Endothelial cell of umbilical vein (primary cell): ENCODE data around the gene TBC1D8. TPM values are rescaled to one million over a fixed set of nuclear protein-coding genes. Genes with fewer than 3 reads are reported as not detected.
A peak's percentile ranks its signal among the peaks of the same experiment; 100 is the strongest.

Experiments
- BruUV-seq: library from RNA; stranded (reverse); fragments of 400-500 nt; replicated peaks from 2 replicates; lab custom pipeline; 2021; lab: Mats Ljungman, UMichigan
- CTCF ChIA-PET: fragments of 300-600, 350-600 bp; sonication (Branson Sonifier 250); formaldehyde crosslinking; loops from one replicate; lab custom pipeline; 2021; ENCODE audit warnings: antibody characterized with exemption, inconsistent platforms; lab: Charles Lee
- POLR2A ChIA-PET: fragments of 300-600, 350-600 bp; sonication (Branson Sonifier 250); formaldehyde crosslinking; loops from one replicate; lab custom pipeline; 2021; ENCODE audit warnings: antibody characterized with exemption, inconsistent platforms; lab: Charles Lee
- DNase-seq: peaks from one replicate; pipeline ENCODE4 v3.0.0-alpha.2; 2011; ENCODE audit warnings: low read depth, low spot score
- FAIRE-seq: peaks from 2 replicates; lab custom pipeline; 2011; peaks lifted over from hg19 to GRCh38; lab: Jason Lieb, UNC
- H2AFZ ChIP-seq: 2 replicates; pipeline ENCODE4 v1.6.0; 2012; ENCODE audit warnings: low read depth, low read length, control low read depth, inconsistent platforms
- H3K27ac ChIP-seq: 2 replicates; pipeline ENCODE4 v1.5.1; 2011; ENCODE audit warnings: low read depth, mild to moderate bottlenecking, control low read depth, low read length, moderate library complexity; ENCODE audit not compliant: insufficient read depth
- H3K27me3 ChIP-seq, 2 experiments: 2 replicates each; pipeline versions ENCODE4 v1.6.0 to v1.6.1; 2011; ENCODE audit warnings: low read length in 2 of 2, mixed read lengths in 1 of 2; ENCODE audit not compliant: control insufficient read depth in 2 of 2, insufficient read depth in 2 of 2
- H3K36me3 ChIP-seq, 2 experiments: 2 replicates in 1 of 2; 3 replicates in 1 of 2; pipeline ENCODE4 v1.5.1; 2011; ENCODE audit warnings: low read length in 2 of 2, mild to moderate bottlenecking in 1 of 2, moderate library complexity in 1 of 2; ENCODE audit not compliant: control insufficient read depth in 2 of 2, insufficient read depth in 2 of 2; ENCODE audit errors: extremely low read depth in 1 of 2
- H3K4me1 ChIP-seq: 3 replicates; pipeline ENCODE4 v1.5.1; 2011; ENCODE audit warnings: mild to moderate bottlenecking, low read length; ENCODE audit not compliant: control insufficient read depth, insufficient read depth; ENCODE audit errors: extremely low read depth
- H3K4me2 ChIP-seq: 2 replicates; pipeline ENCODE4 v1.6.1; 2011; ENCODE audit warnings: low read length, control low read depth, mixed read lengths; ENCODE audit not compliant: insufficient read depth
- H3K4me3 ChIP-seq, 3 experiments: fragments of 200-600 bp in 1 of 3; sonication (generic), shearing (Covaris generic) in 1 of 3; replicated peaks in 1 of 3; 2 replicates each; pipeline ENCODE4 v1.5.1; 2011 to 2016; ENCODE audit warnings: control low read depth in 3 of 3, low read length in 3 of 3, mild to moderate bottlenecking in 2 of 3, inconsistent platforms in 1 of 3, low read depth in 1 of 3, moderate library complexity in 1 of 3; ENCODE audit not compliant: insufficient read depth in 1 of 3
- H3K79me2 ChIP-seq: 2 replicates; pipeline ENCODE4 v1.6.0; 2012; ENCODE audit warnings: low read length, inconsistent platforms; ENCODE audit not compliant: control insufficient read depth, insufficient read depth
- H3K9ac ChIP-seq: replicated peaks from 2 replicates; pipeline ENCODE3; 2011; ENCODE audit warnings: low read length, control low read depth; ENCODE audit not compliant: insufficient read depth; ENCODE audit errors: extremely low read depth
- H3K9me1 ChIP-seq: replicated peaks from 3 replicates; pipeline ENCODE4 v1.6.0; 2011; ENCODE audit warnings: mild to moderate bottlenecking, low read length; ENCODE audit not compliant: control insufficient read depth, insufficient read depth; ENCODE audit errors: extremely low read depth
- H3K9me3 ChIP-seq: replicated peaks from 2 replicates; pipeline ENCODE4 v1.5.1; 2012; ENCODE audit warnings: low read length, inconsistent platforms; ENCODE audit not compliant: control insufficient read depth, insufficient read depth
- H4K20me1 ChIP-seq: replicated peaks from 2 replicates; pipeline ENCODE3; 2011; ENCODE audit warnings: mild to moderate bottlenecking, low read length; ENCODE audit not compliant: control insufficient read depth, insufficient read depth; ENCODE audit errors: extremely low read depth
- GATA2 ChIP-seq: IDR thresholded peaks from 2 replicates; pipeline ENCODE4 v1.7.0; 2011; ENCODE audit warnings: low read depth, mild to moderate bottlenecking, moderate library complexity, mixed read lengths, low read length; ENCODE audit not compliant: insufficient read length, insufficient read depth
- JUN ChIP-seq: IDR thresholded peaks from 2 replicates; pipeline ENCODE4 v1.6.1; 2011; ENCODE audit warnings: borderline replicate concordance, low read depth; ENCODE audit not compliant: insufficient read length, insufficient read depth
- MYC ChIP-seq: IDR thresholded peaks from one replicate; pipeline ENCODE4 v1.6.1; 2011; ENCODE audit warnings: mild to moderate bottlenecking, low read depth, low read length
- POLR2A ChIP-seq: IDR thresholded peaks from 2 replicates; pipeline ENCODE4 v1.6.1; 2012; ENCODE audit warnings: low read depth, mild to moderate bottlenecking, control low read depth, low read length
- POLR2AphosphoS5 ChIP-seq: IDR thresholded peaks from 2 replicates; pipeline ENCODE4 v1.6.1; 2012; ENCODE audit warnings: low read depth, mild to moderate bottlenecking, control low read depth, low read length, moderate library complexity; ENCODE audit not compliant: insufficient read depth
- dilution Hi-C: fragments of 300-500 bp; cut with MboI; formaldehyde crosslinking; loops from one replicate; pipeline ENCODE4 v1.15.0; 2019; ENCODE audit warnings: low sequenced_read_pairs; ENCODE audit not compliant: extremely low pct_ligation_motif_present
- intact Hi-C: fragments of 100-400 bp; cut with micrococcal nuclease; formaldehyde crosslinking; loops from one replicate; pipeline ENCODE4 v1.10.0; 2022
- polyA plus RNA-seq, 4 experiments: library from polyadenylated mRNA; depleted of rRNA in 3 of 4; stranded (reverse) in 3 of 4; unstranded in 1 of 4; fragments of >200 nt; gene quantifications; 2 replicates each; pipeline versions ENCODE4 v1.2.1 to v1.2.3, GENCODE V29; 2011 to 2012; ENCODE audit warnings: missing spikeins in 1 of 4
- total RNA-seq: library from RNA; stranded (reverse); gene quantifications from 2 replicates; pipeline ENCODE4 v1.2.3, GENCODE V29; 2021
- TF ChIP-seq, protein P1 (sequence below), 2 donors: IDR thresholded peaks; 1 replicate in 1 of 2; 2 replicates in 1 of 2; pipeline ENCODE4 v1.5.1; 2011; ENCODE audit warnings: low read length in 2 of 2, mild to moderate bottlenecking in 2 of 2, moderate library complexity in 2 of 2, control low read depth in 1 of 2, inconsistent platforms in 1 of 2, low read depth in 1 of 2; ENCODE audit not compliant: insufficient read depth in 1 of 2; ENCODE audit errors: extremely low read depth in 1 of 2
- TF ChIP-seq, protein P2 (sequence below): IDR thresholded peaks from 2 replicates; pipeline ENCODE4 v1.6.1; 2011; ENCODE audit not compliant: insufficient read depth, insufficient read length

The TBC1D8 gene
- total and polyA plus RNA-seq, 2 donors (not counting 3 experiments of a cell fraction or from before 2014, with no cell fraction given), result 28.5 to 32.1 TPM

GRCh38 chr2:101151859-101152271 lies 683 bp upstream of the TBC1D8 start:
- peak; percentile 21 for FAIRE-seq
- DNase-seq, result peak; percentile 59
- TSS peak; percentile 45 for BruUV-seq

DNA sequence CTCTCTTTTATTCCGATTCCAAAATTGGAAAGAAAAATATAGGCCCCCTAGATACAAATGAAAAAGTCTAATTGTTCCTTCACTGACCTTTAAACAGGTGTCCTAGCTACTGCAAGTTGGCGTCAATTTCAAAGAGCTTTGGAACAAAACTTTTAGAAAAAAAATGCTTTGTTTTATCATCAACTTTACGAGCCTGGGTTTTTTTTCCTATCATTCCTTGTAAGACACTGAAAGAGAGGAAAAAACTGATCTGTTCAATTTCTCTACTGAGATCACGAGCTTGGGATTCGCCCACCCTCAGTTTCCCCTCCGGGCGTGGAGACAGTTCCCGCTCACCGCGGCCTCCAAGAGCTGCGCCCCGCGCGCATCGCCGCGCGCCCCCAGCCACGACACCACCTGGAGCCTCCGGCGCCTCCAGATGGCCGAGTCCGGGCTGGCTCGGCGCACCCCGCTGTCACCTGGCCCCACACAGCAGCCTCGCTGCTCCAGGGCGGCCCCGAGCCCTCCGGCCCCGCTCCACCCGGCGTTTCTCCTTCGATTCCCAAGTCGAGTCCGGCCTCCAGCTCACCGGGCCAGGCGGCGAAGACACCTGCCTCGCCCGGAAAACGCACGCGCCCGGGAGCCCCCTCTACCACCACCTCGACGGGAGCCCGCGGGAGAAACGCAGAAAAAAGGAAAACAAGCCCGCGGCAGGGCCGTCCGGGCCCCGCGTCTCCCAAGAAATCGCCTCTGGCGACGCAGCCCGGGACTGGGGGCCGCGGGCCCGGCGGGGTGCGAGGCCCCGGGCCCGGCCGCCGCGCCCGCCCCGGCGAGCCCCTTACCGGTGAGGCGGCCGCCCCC lies 656 bp downstream of the TBC1D8 start:
- Histone ChIP-seq H3K79me2 (peaks cover 53% of the 10 kb centered on the region), H3K36me3 (no peaks in the 10 kb centered on the region), H3K9me1 (no peaks in the 10 kb centered on the region), H3K4me2 (peak overlapping the region; percentile 97), H2AFZ (peak overlapping the region; percentile 23), H3K9ac (peak overlapping the region; percentile 74), H3K4me3 (peak overlapping the region; percentile 56 to 89 (median 87)), H3K27ac (peak overlapping the region; percentile 52), H3K27me3 (no peaks in the 10 kb centered on the region), H4K20me1 (no peaks in the 10 kb centered on the region), H3K4me1 (peaks cover 37% of the 10 kb centered on the region), H3K9me3 (no peaks in the 10 kb centered on the region)
- TSS peak; percentile 11 for BruUV-seq
- dilution Hi-C loops, result no loop called here
- ChIA-PET POLR2A (interaction anchor here (1.3 to 2.2 kb wide), 4 partner anchors 11 to 148 kb away, joined by 3 to 12 read pairs (median 6); no protein-coding TSS in a partner anchor), CTCF (interaction anchor here (0.7 to 8.4 kb wide), 20 partner anchors 10 to 540 kb away, joined by 3 to 210 read pairs (median 3); no protein-coding TSS in a partner anchor)
- no peak for TF ChIP-seq MYC
- TF ChIP-seq, protein P1, sequence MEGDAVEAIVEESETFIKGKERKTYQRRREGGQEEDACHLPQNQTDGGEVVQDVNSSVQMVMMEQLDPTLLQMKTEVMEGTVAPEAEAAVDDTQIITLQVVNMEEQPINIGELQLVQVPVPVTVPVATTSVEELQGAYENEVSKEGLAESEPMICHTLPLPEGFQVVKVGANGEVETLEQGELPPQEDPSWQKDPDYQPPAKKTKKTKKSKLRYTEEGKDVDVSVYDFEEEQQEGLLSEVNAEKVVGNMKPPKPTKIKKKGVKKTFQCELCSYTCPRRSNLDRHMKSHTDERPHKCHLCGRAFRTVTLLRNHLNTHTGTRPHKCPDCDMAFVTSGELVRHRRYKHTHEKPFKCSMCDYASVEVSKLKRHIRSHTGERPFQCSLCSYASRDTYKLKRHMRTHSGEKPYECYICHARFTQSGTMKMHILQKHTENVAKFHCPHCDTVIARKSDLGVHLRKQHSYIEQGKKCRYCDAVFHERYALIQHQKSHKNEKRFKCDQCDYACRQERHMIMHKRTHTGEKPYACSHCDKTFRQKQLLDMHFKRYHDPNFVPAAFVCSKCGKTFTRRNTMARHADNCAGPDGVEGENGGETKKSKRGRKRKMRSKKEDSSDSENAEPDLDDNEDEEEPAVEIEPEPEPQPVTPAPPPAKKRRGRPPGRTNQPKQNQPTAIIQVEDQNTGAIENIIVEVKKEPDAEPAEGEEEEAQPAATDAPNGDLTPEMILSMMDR (IDR thresholded peaks at IDR 0.05; ENCODE audit: extremely low read depth in 1 of 2, insufficient read depth in 1 of 2, low read depth in 1 of 2, low read length in 2 of 2), result peak in 1 of 2 donors; percentile 8
- DNase-seq (peak; percentile 42), FAIRE-seq (peak; percentile 15)
- intact Hi-C loops, result loop anchor here (1.0 kb wide), 2 partner anchors 25 to 41 kb away; no protein-coding TSS in a partner anchor

More at GRCh38 chr2:101151859-101152271, 683 bp upstream of the TBC1D8 start:
- TF ChIP-seq GATA2 (no peak), JUN (no peak), POLR2A (no peak), POLR2AphosphoS5 (no peak)
- TF ChIP-seq, protein P2, sequence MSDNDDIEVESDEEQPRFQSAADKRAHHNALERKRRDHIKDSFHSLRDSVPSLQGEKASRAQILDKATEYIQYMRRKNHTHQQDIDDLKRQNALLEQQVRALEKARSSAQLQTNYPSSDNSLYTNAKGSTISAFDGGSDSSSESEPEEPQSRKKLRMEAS, result no peak
- Histone ChIP-seq H3K4me1 (peaks cover 37% of the 10 kb centered on the region), H3K36me3 (no peaks in the 10 kb centered on the region), H3K9me1 (no peaks in the 10 kb centered on the region), H3K4me2 (peak overlapping the region; percentile 67), H2AFZ (peak overlapping the region; percentile 66), H3K27ac (peak overlapping the region; percentile 68), H3K9ac (peak overlapping the region; percentile 55), H3K79me2 (peaks cover 41% of the 10 kb centered on the region), H3K4me3 (peak overlapping the region; percentile 8 to 49 (median 35)), H4K20me1 (no peaks in the 10 kb centered on the region), H3K9me3 (no peaks in the 10 kb centered on the region), H3K27me3 (no peaks in the 10 kb centered on the region)
- CTCF ChIA-PET, result interaction anchor here (0.8 to 8.4 kb wide), 15 partner anchors 11 to 558 kb away, joined by 3 to 210 read pairs (median 8); partner anchors contain the start of gene RPL31
- dilution Hi-C loops, result no loop called here
- POLR2A ChIA-PET, result interaction anchor here (0.6 to 1.4 kb wide), 3 partner anchors 12 to 145 kb away, joined by 3 to 5 read pairs (median 4); no protein-coding TSS in a partner anchor
- intact Hi-C loops, result loop anchor here (1.0 to 2.0 kb wide), 6 partner anchors 27 to 422 kb away; no protein-coding TSS in a partner anchor
